SK-N-SH (cell line): ENCODE measurements around the gene SLC49A3.

ENCODE experiments used
- CHD2 ChIP-seq: fragments of 150-350 bp; IDR thresholded peaks from 2 replicates; pipeline ENCODE4 v1.6.1; 2018; ENCODE audit warnings: low read length; ENCODE audit not compliant: partially characterized antibody
- EP300 ChIP-seq, 2 experiments: IDR thresholded peaks; 2 replicates each; pipeline versions ENCODE4 v1.4.0 to v1.6.1; 2012; ENCODE audit warnings: borderline replicate concordance in 1 of 2, low read depth in 1 of 2, low read length in 1 of 2
- EZH2phosphoT487 ChIP-seq: fragments of 200-600 bp; sonication (generic); IDR thresholded peaks from 2 replicates; pipeline ENCODE4 v1.6.1; 2017; ENCODE audit warnings: low read depth, mixed run types, mild to moderate bottlenecking, antibody characterized with exemption, moderate library complexity, borderline replicate concordance
- FOXJ3 ChIP-seq: sonication (generic); formaldehyde crosslinking; IDR thresholded peaks from 2 replicates; pipeline ENCODE4 v1.5.1; 2020; ENCODE audit warnings: mild to moderate bottlenecking, missing genetic modification reagents
- MXI1 ChIP-seq: IDR thresholded peaks from 2 replicates; pipeline ENCODE4 v1.6.1; 2012; ENCODE audit warnings: mild to moderate bottlenecking, low read depth, low read length, improper control_type of control experiment
- NFIC ChIP-seq: IDR thresholded peaks from 2 replicates; pipeline ENCODE4 v1.4.0; 2012; ENCODE audit warnings: borderline replicate concordance
- POLR2AphosphoS5 ChIP-seq: IDR thresholded peaks from 2 replicates; pipeline ENCODE4 v1.6.1; 2012; ENCODE audit warnings: low read depth, low read length
- RCOR1 ChIP-seq: fragments of 150-350 bp; IDR thresholded peaks from 2 replicates; pipeline ENCODE4 v1.6.1; 2017; ENCODE audit warnings: antibody characterized with exemption, low read length
- YY1 ChIP-seq: IDR thresholded peaks from 2 replicates; pipeline ENCODE4 v1.4.0; 2012; ENCODE audit warnings: low read depth, mild to moderate bottlenecking
- TF ChIP-seq, protein P1 (sequence below): fragments of 200-600 bp; sonication (generic); IDR thresholded peaks from 2 replicates; pipeline ENCODE4 v1.6.1; 2017; ENCODE audit warnings: antibody characterized with exemption, mild to moderate bottlenecking, moderate library complexity
- TF ChIP-seq, protein P2 (sequence below): IDR thresholded peaks from 2 replicates; pipeline ENCODE4 v1.4.0; 2012; ENCODE audit warnings: low read depth
- TF ChIP-seq, protein P3 (sequence below): fragments of 150-350 bp; IDR thresholded peaks from 2 replicates; pipeline ENCODE4 v1.6.1; 2017; ENCODE audit warnings: antibody characterized with exemption, low read length, low read depth, borderline replicate concordance
- TF ChIP-seq, protein P4 (sequence below): IDR thresholded peaks from 2 replicates; pipeline ENCODE4 v1.6.1; 2012; ENCODE audit warnings: mild to moderate bottlenecking, low read depth, low read length, moderate library complexity

DNA sequence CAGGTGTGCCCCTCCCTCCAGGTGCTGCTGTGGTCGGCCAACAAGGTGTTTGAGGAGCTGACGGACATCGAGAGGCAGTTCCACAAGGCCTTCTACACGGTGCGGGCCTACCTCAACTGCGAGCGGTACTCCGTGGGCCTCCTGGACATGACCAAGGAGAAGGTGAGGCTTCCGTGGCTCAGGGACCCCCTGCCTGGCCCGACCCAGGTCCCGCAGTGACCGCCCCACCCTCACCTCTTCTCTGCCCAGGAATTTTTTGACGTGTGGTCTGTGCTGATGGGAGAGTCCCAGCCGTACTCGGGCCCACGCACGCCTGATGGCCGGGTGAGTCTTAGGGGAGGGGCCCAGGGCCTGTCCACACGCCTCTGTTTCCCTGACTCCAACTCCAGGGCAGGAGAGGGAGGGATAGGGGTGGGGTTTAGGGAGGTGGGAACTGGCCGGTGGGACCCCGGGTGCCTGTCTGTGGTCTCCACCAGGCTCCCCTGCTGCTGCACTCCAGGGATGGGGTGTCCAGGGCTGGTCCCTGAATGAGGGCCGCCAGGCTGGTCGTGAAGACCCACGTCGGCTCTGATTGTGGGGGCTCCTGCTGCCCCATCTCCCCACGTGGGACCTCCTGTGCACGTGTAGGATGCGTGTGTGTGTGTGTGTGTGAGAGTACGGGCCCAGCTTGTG is 35.0 kb downstream of the SLC49A3 start:
- TF ChIP-seq, protein P1, sequence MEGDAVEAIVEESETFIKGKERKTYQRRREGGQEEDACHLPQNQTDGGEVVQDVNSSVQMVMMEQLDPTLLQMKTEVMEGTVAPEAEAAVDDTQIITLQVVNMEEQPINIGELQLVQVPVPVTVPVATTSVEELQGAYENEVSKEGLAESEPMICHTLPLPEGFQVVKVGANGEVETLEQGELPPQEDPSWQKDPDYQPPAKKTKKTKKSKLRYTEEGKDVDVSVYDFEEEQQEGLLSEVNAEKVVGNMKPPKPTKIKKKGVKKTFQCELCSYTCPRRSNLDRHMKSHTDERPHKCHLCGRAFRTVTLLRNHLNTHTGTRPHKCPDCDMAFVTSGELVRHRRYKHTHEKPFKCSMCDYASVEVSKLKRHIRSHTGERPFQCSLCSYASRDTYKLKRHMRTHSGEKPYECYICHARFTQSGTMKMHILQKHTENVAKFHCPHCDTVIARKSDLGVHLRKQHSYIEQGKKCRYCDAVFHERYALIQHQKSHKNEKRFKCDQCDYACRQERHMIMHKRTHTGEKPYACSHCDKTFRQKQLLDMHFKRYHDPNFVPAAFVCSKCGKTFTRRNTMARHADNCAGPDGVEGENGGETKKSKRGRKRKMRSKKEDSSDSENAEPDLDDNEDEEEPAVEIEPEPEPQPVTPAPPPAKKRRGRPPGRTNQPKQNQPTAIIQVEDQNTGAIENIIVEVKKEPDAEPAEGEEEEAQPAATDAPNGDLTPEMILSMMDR, result no peak
- TF ChIP-seq EZH2phosphoT487 (no peak), MXI1 (no peak), POLR2AphosphoS5 (no peak), FOXJ3 (CRISPR knock-in tag) (no peak), EP300 (IDR thresholded peaks at IDR 0.05; ENCODE audit: borderline replicate concordance in 1 of 2, low read depth in 1 of 2, low read length in 1 of 2) (no peak), CHD2 (no peak), NFIC (no peak), RCOR1 (no peak), YY1 (no peak)
- TF ChIP-seq, protein P2, sequence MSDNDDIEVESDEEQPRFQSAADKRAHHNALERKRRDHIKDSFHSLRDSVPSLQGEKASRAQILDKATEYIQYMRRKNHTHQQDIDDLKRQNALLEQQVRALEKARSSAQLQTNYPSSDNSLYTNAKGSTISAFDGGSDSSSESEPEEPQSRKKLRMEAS, result no peak
- TF ChIP-seq, protein P3, sequence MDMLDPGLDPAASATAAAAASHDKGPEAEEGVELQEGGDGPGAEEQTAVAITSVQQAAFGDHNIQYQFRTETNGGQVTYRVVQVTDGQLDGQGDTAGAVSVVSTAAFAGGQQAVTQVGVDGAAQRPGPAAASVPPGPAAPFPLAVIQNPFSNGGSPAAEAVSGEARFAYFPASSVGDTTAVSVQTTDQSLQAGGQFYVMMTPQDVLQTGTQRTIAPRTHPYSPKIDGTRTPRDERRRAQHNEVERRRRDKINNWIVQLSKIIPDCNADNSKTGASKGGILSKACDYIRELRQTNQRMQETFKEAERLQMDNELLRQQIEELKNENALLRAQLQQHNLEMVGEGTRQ, result no peak
- TF ChIP-seq, protein P4, sequence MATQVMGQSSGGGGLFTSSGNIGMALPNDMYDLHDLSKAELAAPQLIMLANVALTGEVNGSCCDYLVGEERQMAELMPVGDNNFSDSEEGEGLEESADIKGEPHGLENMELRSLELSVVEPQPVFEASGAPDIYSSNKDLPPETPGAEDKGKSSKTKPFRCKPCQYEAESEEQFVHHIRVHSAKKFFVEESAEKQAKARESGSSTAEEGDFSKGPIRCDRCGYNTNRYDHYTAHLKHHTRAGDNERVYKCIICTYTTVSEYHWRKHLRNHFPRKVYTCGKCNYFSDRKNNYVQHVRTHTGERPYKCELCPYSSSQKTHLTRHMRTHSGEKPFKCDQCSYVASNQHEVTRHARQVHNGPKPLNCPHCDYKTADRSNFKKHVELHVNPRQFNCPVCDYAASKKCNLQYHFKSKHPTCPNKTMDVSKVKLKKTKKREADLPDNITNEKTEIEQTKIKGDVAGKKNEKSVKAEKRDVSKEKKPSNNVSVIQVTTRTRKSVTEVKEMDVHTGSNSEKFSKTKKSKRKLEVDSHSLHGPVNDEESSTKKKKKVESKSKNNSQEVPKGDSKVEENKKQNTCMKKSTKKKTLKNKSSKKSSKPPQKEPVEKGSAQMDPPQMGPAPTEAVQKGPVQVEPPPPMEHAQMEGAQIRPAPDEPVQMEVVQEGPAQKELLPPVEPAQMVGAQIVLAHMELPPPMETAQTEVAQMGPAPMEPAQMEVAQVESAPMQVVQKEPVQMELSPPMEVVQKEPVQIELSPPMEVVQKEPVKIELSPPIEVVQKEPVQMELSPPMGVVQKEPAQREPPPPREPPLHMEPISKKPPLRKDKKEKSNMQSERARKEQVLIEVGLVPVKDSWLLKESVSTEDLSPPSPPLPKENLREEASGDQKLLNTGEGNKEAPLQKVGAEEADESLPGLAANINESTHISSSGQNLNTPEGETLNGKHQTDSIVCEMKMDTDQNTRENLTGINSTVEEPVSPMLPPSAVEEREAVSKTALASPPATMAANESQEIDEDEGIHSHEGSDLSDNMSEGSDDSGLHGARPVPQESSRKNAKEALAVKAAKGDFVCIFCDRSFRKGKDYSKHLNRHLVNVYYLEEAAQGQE, result no peak
